ENCODE measurements around the gene PLIN3.
"Not testable (repeated sequence)": the region's sequence is repeated elsewhere in the genome, so short reads cannot be mapped to it uniquely, and the experiment has no call there.

DNA sequence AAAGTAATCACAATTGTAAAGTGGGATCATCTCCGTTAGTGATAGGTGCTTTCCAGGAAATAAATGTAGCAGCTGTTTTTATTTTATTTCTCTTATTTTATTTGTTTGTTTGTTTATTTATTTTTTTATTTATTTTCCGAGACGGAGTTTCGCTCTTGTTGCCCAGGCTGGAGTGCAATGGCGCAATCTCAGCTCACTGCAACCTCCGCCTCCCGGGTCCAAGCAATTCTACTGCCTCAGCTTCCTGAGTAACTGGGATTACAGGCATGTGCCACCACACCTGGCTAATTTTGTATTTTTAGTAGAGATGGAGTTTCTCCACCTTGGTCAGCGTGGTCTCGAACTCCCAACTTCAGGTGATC, 35.5 kb downstream of the PLIN3 start:
- not testable (repeated sequence) for TF ChIP-seq CTCF (conservative IDR thresholded peaks at IDR 0.05 in 1 of 2, IDR thresholded peaks at IDR 0.05 in 1 of 2; ENCODE audit: extremely low read depth in 1 of 2, insufficient read depth in 1 of 2, low read depth in 1 of 2, low read length in 2 of 2); EZH2 (IDR thresholded peaks at IDR 0.05; ENCODE audit: borderline replicate concordance, low read length)

Data from mammary epithelial cell (primary cell).